Stimulated activated CD4-positive, alpha-beta T cell treated with anti-CD3 and anti-CD28 coated beads, Interleukin-1b, Interleukin-23, amount 100 ng/mL, for 4 hours (primary cell): ENCODE data around the gene PRKX.
"Not testable (repeated sequence)": the region's sequence is repeated elsewhere in the genome, so short reads cannot be mapped to it uniquely, and the experiment has no call there.

ENCODE experiments used
- DNase-seq, 2 donors: peaks; one replicate each; pipeline ENCODE4 v3.0.0-alpha.2; 2020; ENCODE audit warnings: low read depth in 2 of 2

The PRKX gene

GRCh38 chrX:3713225-3713936 lies at the start of gene PRKX:
Gene PRKX (minus strand): TSS chrX:3713649. CDS start chrX:3713253, 396 bp downstream.
- peak; percentile 60 to 71 for DNase-seq

- DNase-seq = no peak
These were observed 49.7 kb upstream of the PRKX start for GRCh38 chrX:3763111-3763510.

- DNase-seq = no peak
These were observed 44.1 kb upstream of the PRKX start for GRCh38 chrX:3757510-3758025.

GRCh38 chrX:3748052-3748559 lies 34.7 kb upstream of the PRKX start:
- DNase-seq = no peak

GRCh38 chrX:3743801-3744439 lies 30.5 kb upstream of the PRKX start:
- peak in 1 of 2 donors; percentile 28 for DNase-seq

- not testable (repeated sequence) for DNase-seq
These were observed 27.5 kb upstream of the PRKX start for GRCh38 chrX:3740946-3741345.

GRCh38 chrX:3738509-3738908 lies 25.1 kb upstream of the PRKX start:
- no peak for DNase-seq

- not testable (repeated sequence) for DNase-seq
These were observed 23.1 kb upstream of the PRKX start for GRCh38 chrX:3736536-3736935.

- DNase-seq = not testable (repeated sequence)
These were observed 22.4 kb upstream of the PRKX start for GRCh38 chrX:3735891-3736290.

- not testable (repeated sequence) for DNase-seq
These were observed 21.0 kb upstream of the PRKX start for GRCh38 chrX:3734456-3734855.

GRCh38 chrX:3733043-3733430 lies 19.6 kb upstream of the PRKX start:
- no peak for DNase-seq

- DNase-seq = not testable (repeated sequence)
These were observed 19.0 kb upstream of the PRKX start for GRCh38 chrX:3732326-3733042.

- no peak for DNase-seq
These were observed 15.0 kb upstream of the PRKX start for GRCh38 chrX:3728454-3728853.

- DNase-seq = not testable (repeated sequence)
These were observed 10.0 kb upstream of the PRKX start for GRCh38 chrX:3723460-3723859.

GRCh38 chrX:3717742-3718420 lies 4.4 kb upstream of the PRKX start:
- DNase-seq = no peak

- DNase-seq = no peak
These were observed 2.5 kb upstream of the PRKX start for GRCh38 chrX:3715921-3716320.

GRCh38 chrX:3714706-3715479 lies 1.4 kb upstream of the PRKX start:
- not testable (repeated sequence) for DNase-seq

GRCh38 chrX:3713937-3714434 lies 537 bp upstream of the PRKX start:
- no peak for DNase-seq

- no peak for DNase-seq
These were observed 602 bp downstream of the PRKX start for GRCh38 chrX:3712870-3713224.

GRCh38 chrX:3712051-3712869 lies 1.2 kb downstream of the PRKX start:
- no peak for DNase-seq
